GM23338 (cell line): ENCODE results near the gene CCS. TPM values are rescaled to one million over a fixed set of nuclear protein-coding genes. Genes with fewer than 3 reads are reported as not detected.

Source experiments
- polyA plus RNA-seq: library from polyadenylated mRNA; unstranded; fragments of >200 nt; fragmentation: Nextera tagmentation; extraction: Ambion mirVana; gene quantifications from 2 replicates; pipeline ENCODE4 v1.2.1, GENCODE V29; 2016
- small RNA-seq: library from RNA; depleted of rRNA; stranded (forward); fragments of <200 nt; gene quantifications from one replicate; pipeline ENCODE3, GENCODE V24; 2014; ENCODE audit warnings: low replicate concordance
- total RNA-seq: library from RNA; depleted of rRNA; stranded (reverse); fragments of >200 nt; shearing (Covaris generic); gene quantifications from 2 replicates; pipeline ENCODE4 v1.2.3, GENCODE V29; 2014; rRNA removed

The CCS gene
- total and polyA plus RNA-seq, 2 experiments from 2014 or later: 36.1 to 60.7 TPM

Small RNA genes within 50 kb of the gene (small RNA-seq; reads per million reads assigned to genes)
- not detected for gene RNU4-39P

Other genes starting within 250 kb of the CCS start
- gene BRMS1, start 248.1 kb upstream of the CCS start, total RNA-seq: 53.6 and 59.1 TPM in 2 replicates
- 61.7 and 62.2 TPM in 2 replicates for gene BRMS1, start 248.1 kb upstream of the CCS start, polyA plus RNA-seq
- 41.9 TPM in 2 replicates for gene B4GAT1, start 245.6 kb upstream of the CCS start, total RNA-seq
- gene B4GAT1, start 245.6 kb upstream of the CCS start, polyA plus RNA-seq: 23.5 and 26.7 TPM in 2 replicates
- gene SLC29A2, start 221.4 kb upstream of the CCS start, total RNA-seq: 26.3 and 31.1 TPM in 2 replicates
- 26.0 TPM in 2 replicates for gene SLC29A2, start 221.4 kb upstream of the CCS start, polyA plus RNA-seq
- gene NPAS4, start 172.2 kb upstream of the CCS start, total RNA-seq: 0.35 and 0.97 TPM in 2 replicates
- 0.66 and 0.71 TPM in 2 replicates for gene NPAS4, start 172.2 kb upstream of the CCS start, polyA plus RNA-seq
- 139 and 234 TPM in 2 replicates for gene MRPL11, start 154.3 kb upstream of the CCS start, total RNA-seq
- 236 and 237 TPM in 2 replicates for gene MRPL11, start 154.3 kb upstream of the CCS start, polyA plus RNA-seq
- 8.5 and 9.1 TPM in 2 replicates for gene PELI3, start 126.3 kb upstream of the CCS start, total RNA-seq
- gene PELI3, start 126.3 kb upstream of the CCS start, polyA plus RNA-seq: 2.2 and 2.8 TPM in 2 replicates
- gene DPP3, start 112.8 kb upstream of the CCS start, total RNA-seq: 85.9 and 101 TPM in 2 replicates
- gene DPP3, start 112.8 kb upstream of the CCS start, polyA plus RNA-seq: 22.2 and 22.7 TPM in 2 replicates
- 27.8 and 41.3 TPM in 2 replicates for gene BBS1, start 82.5 kb upstream of the CCS start, total RNA-seq
- gene BBS1, start 82.5 kb upstream of the CCS start, polyA plus RNA-seq: 8.7 and 11.6 TPM in 2 replicates
- gene ZDHHC24, start 47.1 kb upstream of the CCS start, total RNA-seq: 10.0 and 13.1 TPM in 2 replicates
- 5.6 and 7.3 TPM in 2 replicates for gene ZDHHC24, start 47.1 kb upstream of the CCS start, polyA plus RNA-seq
- 3.8 and 6.3 TPM in 2 replicates for gene ACTN3, start 46.3 kb upstream of the CCS start, total RNA-seq
- gene ACTN3, start 46.3 kb upstream of the CCS start, polyA plus RNA-seq: 6.0 and 7.3 TPM in 2 replicates
- 39.9 and 51.1 TPM in 2 replicates for gene CTSF, start 24.6 kb upstream of the CCS start, total RNA-seq
- gene CTSF, start 24.6 kb upstream of the CCS start, polyA plus RNA-seq: 20.4 and 21.6 TPM in 2 replicates
- gene CCDC87, start 122 bp upstream of the CCS start, total RNA-seq: 0.74 and 1.2 TPM in 2 replicates
- gene CCDC87, start 122 bp upstream of the CCS start, polyA plus RNA-seq: 0.12 and 0.39 TPM in 2 replicates
- gene RBM14, start 23.4 kb downstream of the CCS start, total RNA-seq: 83.1 and 83.5 TPM in 2 replicates
- gene RBM14, start 23.4 kb downstream of the CCS start, polyA plus RNA-seq: 39.7 and 45.4 TPM in 2 replicates
- gene RBM4, start 45.5 kb downstream of the CCS start, total RNA-seq: 133 and 147 TPM in 2 replicates
- gene RBM4, start 45.5 kb downstream of the CCS start, polyA plus RNA-seq: 122 and 146 TPM in 2 replicates
- 22.9 and 31.0 TPM in 2 replicates for gene RBM4B, start 84.7 kb downstream of the CCS start, total RNA-seq
- gene RBM4B, start 84.7 kb downstream of the CCS start, polyA plus RNA-seq: 21.1 and 28.0 TPM in 2 replicates
- 28.9 and 49.1 TPM in 2 replicates for gene SPTBN2, start 136.0 kb downstream of the CCS start, total RNA-seq
- 6.9 and 7.7 TPM in 2 replicates for gene SPTBN2, start 136.0 kb downstream of the CCS start, polyA plus RNA-seq